ENCODE results near the gene CAVIN3.
A peak's percentile ranks its signal among the peaks of the same experiment; 100 is the strongest.

The CAVIN3 gene, protein sequence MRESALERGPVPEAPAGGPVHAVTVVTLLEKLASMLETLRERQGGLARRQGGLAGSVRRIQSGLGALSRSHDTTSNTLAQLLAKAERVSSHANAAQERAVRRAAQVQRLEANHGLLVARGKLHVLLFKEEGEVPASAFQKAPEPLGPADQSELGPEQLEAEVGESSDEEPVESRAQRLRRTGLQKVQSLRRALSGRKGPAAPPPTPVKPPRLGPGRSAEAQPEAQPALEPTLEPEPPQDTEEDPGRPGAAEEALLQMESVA

DNA sequence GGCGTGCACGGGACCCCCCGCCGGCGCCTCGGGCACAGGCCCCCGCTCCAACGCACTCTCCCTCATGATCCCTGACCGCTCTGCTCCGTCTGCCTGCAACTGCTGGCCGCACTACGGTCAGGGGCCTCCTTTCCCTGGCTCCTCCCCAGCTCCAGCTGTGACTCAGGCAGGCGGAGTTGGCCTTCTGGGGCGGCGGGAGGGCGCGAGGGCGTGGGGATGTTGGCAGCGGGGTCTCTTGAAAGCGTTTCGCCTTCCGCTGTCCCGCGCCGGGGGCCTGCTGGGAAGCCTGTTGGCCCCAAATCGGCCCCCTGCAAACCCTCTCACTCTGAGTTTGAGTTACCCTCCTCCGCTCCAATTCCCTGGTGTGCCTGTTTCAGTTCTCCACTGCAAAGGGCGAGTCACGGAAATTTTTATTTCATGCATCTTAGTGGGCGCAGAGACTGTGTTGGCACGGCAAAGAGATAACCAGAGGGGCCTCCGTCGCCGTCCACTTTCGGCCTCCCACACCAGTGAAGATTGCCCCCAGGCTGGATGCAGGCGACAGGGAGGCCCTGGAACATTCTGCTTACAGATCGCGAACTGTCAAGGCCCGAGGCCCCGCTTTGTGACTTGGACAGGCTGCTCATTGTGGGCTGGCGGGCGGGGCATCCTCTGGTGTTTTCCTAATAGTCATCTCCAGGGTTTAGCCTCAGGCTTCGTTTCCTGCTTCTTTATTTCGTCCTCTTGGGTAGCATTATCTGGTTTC lies at the start of gene CAVIN3:
TSS of gene CAVIN3 (minus strand) at position 91 of the 745 bp plus-strand sequence. CDS start at position 66, 25 bp downstream.
- DNase-seq, result peak; percentile 89

DNA sequence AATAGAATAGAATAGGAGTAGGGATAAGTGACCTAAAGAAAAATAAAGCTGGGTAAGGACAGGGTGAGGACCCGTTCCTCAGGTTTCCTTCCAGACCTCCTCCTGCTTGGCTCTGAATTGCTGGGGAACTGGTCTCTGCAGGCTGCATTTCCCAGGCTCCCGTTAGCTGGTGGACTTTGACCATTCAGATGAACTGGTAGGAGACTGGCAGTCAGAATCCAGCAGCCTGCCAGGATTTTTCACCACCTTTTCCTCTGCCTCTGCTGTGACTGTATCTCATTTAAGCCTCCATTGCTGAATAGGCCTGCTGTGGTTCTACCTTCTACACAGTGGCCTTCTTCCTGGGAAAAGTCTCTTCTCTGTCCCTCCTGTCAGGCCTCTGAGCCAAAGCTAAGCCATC lies 45.4 kb upstream of the CAVIN3 start:
- DNase-seq, result no peak

DNA sequence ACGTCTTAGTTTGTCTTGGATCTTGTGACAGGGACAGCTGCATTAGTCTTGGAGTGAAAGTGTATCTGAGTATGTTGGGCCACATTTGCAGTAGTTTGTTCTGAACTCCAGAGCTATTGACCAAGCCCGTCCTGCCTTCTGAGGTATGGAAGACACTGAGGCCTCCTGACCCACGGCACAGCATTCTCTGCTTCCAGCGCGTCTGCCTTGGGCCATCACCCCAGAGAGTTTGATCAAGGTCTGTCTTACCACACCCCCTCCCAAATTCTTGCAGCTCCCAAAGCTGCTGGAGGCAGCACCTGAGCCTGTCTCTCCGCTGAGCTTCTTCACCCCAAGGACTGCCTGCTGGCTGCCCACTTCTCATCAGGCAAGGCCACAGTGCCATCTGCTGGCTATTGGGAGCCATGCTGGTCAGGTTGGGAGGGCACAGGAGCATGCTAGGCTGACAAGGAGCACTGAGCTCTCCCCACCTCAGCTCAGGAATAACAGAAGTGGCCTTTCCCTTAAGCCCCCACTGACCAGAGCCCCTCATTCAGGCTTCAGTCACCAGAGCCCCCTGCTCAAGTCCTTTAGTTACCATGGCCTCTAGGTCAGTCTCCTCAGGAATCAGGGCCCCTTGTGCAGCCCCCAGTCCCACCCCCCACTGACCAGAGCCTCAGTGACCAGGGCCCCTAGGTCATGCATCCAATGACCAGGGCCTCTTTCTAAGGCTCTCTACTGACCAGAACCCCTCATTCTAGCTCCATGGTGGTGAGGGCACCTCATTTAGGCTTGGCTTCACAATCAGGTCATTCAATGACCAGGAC lies 42.8 kb upstream of the CAVIN3 start:
- peak; percentile 84 for DNase-seq

DNA sequence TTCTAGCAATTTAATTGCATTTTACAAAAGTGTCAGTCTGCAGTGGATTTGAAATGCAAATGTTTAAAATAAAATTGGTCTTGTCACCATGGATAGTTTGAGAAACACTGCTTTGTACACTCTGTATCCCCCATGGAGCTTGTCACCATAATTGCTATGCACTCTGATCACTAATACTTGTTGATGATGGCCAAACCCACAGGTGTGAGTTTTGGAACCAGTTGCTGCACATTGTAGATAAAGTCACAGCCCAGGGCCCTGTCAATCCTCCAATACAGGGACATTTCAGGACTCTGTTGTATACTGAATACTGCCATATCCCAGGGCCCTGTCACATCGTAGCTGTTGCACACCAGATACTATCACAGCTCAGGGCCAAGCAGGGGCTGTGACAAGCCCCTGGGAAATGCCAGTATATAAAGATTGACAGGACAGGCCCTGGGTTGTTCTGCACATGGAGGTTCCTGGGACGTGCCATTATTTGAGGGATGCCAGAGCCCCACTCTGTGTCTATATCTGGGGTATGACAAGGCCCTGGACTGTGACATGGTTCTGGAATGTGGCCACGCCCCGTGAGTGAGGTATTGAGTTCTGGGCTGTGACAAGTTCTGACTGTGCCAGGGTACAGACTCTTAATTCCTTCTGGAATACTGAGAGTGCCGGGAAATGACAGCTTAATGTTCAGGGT lies 42.0 kb upstream of the CAVIN3 start:
- no peak for DNase-seq

DNA sequence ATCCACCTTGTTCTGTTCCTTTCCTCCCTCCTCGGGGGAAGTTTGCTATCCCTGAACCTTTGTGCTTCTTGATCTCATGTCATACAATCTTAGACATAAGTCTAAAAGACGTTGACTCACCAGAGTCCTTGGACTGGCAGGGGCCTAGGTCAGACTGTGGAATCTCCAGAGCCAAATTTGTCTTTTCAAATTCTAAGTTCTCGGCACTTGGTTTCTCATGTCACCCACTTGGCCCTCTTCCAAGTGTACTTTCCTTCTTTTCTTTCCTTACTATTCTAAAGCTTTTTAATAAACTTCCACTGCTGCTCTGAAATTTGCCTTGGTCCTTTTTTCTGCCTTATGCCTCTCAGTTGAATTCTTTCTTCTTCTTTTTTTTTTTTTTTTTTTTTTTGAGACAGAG lies 39.9 kb upstream of the CAVIN3 start:
- DNase-seq, result no peak

DNA sequence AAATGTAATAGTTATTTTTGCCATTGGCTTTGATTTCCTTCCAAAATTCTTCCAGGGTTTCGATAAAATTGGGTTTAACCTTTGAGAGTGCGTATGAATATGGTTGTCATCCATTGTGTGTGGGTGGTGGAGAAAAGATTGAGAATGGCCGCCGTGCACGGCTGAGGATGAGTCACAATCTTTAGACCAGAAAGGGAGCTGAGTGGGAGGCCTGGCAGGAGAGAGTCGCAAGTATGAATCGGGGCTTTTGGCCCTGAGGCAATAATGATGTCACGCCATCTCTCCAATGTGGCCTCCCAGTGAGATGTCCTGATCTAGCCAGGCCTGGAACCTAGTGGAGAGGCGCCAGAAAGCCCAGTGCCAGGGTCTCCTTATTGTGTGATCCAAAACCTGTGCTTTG lies 36.9 kb upstream of the CAVIN3 start:
- DNase-seq, result peak; percentile 71

DNA sequence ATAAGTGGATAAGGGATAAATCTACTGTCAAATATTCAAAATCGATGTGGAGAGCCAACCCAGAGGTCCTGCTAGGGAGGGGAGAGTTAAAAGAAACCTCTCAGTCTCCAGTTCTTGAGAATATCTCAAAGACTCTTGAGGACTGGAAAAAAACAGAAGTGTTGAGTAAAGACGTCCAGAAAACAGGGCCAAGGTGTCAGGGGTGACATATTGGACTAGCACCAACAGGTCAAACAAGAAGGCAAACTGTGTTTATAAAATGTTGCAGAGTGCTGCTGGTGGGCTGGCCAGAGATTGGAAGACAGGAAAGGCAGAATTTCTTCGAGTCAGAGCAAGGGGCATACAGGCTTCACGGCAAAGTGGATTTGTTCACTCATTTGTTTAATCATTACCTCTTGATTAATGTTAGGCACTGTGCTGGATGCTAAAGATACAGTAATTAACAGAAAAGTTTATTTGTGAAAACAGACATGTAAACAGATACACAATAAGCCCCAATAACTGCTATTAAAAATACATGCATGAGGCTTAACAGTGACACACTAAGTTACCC lies 36.3 kb upstream of the CAVIN3 start:
- no peak for DNase-seq

DNA sequence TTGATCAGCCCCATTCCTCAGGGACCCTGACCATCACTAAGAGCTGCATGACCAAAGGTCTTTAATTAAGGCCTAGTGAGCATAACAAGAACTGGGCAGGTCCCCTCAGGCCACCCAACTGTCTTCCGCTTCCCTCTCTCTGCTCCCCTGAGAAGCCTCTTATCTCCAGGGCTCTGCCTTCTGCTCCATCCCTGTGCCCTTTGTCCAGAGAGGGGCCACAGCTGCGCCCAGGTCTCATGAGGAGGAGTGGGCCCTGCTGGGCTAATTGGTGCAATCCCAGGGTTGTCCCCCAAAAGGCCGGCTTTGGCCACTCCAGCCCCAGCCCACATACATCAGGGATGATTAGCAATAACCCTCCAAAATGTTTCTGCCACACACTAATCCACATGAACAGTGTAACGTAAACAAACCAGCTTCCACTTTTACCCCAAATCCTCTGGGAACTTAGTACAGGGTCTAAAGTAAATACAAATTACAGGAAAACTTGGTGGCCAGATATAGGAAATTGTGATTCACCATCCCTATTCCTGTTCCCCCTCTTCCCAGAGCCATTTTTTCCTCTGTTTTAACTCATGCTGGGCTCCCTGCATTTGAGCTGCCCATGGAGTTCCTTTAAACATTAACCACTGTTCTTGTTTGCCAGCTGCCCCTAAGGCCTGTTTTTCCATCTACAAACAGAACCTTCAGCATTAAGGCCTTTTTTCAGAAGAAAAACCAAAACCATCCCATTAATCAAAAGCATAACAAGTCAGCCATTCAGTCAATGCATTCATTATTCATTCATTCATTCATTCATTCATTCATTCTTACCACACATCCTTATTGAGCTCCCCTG lies 34.6 kb upstream of the CAVIN3 start:
- DNase-seq, result no peak

DNA sequence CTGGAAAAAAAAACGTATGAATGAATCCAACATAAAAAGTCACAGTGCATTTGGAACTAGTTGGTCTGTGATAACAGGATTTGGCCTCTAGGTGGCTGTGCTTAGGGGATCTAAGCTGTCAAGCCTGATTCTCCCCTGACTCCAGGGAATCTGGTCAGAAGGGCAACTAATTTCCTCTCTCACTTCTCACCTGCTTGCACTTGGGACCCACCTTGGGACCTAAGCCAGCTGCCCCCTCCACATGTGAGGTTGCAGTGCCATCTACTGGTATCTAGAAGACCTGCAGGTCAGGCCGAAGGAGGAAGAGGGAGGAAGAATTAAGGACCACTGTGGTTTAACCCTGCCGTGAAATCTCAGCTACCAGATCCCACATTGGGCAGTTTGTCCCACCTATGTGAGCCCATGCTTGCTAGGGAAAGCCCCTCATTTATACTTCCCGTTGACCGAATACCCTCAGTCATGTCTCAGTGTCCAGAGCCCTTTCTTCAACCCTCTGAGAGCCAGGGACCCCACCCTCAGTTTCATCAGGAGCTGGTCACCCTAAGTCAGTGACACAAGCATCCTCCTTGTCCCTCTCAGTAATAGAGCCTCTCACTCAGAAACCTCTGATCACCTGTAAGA lies 33.2 kb upstream of the CAVIN3 start:
- peak; percentile 78 for DNase-seq

DNA sequence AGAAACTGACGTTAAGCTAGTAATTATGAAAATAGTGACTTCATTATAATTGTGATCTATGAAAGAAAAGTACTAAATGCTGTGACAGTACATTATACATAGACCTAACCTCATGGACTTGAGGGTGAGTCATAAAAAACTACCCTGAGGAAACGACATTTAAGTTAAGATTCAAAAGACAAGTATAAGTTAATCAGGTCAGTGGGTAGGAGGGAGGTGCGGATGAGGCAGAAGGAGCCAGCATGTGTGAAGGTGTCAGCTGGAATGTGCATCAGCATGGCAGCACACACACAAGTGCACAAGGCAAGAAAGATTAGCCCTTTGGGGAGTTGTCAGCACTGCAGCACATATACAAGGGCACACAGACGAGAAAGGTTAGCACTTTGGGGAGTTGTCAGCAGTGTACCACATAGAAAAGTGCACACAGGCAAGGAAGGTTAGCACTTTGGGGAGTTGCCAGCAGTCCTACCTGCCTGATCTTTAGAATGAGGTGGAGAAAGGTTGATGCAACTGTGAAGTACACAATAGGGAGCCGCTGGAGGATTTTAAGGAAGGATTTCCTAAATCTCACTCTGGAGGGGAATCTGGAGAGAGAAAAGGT lies 31.6 kb upstream of the CAVIN3 start:
- DNase-seq, result peak; percentile 55

DNA sequence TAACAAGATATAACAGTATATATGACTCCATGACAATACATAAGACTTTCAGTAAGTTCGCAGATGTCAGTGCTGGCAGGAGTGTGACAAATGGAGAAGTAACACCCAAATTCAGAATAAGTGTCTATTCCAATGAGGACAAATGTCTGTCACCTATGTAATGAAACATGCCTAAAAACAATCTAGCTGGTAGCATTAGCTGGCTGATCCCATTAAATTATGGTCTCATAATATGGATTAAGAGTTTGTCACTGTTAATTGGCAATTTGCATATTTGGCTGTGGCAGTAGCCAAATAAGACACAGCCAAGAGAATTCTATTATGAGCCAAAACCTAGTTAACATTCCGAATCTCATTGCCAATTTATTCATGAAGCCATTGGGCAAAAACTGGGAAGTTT lies 30.2 kb upstream of the CAVIN3 start:
- DNase-seq, result no peak

DNA sequence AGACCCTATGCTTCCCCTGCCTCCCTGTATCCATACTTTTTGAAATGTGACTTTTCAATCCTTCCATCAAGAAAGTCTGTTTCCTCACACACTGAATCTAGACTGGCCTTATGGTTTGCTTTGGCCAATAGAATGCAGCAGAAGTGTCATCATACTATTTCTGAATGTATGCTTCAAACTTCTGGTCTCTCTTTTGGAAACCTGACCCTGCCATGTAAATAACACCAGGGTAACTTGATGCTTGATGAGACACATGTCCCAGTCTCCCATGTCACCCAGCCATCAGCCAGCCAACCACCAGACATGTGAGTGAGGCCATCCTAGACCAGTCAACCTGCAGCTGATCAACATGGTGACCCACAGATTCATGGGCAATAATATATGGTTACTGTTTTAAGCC lies 29.7 kb upstream of the CAVIN3 start:
- DNase-seq, result no peak

DNA sequence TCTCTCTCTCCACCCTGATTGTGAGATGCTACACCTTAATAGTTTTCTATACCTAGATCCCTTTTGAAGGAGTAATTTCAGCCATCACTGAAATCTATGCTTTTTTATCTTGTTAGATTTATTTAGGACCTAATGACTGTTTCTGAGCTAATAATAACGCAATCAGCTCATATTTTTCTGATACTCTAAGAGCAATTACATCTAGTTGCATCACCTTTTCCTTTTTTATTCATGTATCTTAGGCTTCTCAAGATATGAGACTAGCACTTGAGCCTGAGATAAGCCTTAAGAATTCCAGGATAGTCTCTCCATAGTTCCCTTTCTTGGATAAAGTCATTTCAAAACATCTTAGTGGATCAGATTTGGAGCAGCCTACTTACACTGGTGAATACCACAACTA lies 25.1 kb upstream of the CAVIN3 start:
- no peak for DNase-seq

DNA sequence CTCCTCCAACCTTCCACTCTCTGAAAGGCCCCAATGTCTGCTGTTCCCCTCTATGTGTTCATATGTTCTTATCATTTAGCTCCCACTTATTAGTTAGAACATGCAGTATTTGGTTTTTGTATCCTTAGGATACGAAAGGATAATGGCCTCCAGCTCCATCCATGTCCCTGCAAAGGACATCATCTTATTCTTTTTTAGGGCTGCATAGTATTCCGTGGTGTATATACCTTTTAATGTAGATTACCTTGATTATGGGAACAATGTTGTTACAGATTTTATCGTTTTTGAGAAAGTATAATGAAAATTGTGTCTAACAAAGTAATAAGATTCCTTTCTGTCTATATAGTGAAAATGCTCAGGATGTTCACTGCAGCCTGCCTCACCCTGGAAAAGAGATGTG lies 16.0 kb upstream of the CAVIN3 start:
- no peak for DNase-seq

DNA sequence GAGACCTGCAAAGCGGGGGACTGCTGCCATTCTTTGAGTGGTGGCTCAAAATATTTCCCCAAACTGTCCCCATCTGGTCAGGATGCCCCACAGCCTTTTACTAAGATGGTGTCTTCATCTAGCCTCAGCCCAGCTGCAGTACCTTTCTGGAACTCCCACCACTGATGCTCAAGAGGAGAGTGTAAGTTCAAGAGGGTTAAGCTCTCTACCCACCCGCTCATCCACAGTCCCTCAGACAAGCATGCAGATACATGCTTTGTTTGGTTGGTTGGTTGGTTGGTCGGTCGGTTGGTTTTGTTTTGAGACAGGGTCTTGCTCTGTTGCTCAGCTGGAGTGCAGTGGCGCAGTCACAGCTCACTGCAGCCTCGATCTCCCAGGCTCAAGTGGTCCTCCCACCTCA lies 14.5 kb upstream of the CAVIN3 start:
- DNase-seq, result no peak

DNA sequence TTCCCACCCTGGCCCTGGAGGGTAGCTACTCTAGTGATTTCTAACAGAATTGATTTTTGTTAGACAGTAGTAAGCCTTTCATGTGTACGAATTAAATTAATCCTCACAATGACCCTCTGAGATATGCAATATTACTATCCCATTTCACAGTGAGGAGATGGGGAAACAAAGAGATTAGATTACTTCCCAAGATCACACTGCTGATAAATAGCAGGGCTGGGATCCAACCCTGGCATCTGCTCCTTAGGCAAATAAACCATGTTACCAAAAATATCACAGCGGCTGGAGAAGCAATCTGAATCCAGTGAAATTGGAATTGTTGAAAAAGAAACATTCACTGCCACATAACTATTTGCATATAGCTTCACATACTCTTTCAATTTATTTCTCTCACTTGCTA lies 12.8 kb upstream of the CAVIN3 start:
- DNase-seq, result no peak

DNA sequence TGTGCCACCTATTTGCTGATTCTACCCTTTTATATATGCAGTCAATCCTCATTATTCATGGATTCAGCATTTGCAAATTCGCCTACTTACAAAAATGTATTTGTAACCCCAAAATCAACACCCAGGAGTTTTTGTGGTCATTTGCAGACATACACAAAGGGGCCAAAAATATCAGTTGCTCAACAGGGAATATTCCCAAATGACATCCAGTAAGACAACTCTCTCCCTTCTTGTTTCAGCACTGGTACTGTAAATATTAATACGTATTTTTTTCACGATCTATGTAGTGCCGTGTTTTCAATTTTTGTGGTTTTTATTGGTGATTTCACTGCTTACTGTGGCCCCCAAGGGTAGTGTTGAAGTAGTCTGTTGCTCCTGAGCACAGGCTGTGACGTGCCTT lies 11.8 kb upstream of the CAVIN3 start:
- no peak for DNase-seq

DNA sequence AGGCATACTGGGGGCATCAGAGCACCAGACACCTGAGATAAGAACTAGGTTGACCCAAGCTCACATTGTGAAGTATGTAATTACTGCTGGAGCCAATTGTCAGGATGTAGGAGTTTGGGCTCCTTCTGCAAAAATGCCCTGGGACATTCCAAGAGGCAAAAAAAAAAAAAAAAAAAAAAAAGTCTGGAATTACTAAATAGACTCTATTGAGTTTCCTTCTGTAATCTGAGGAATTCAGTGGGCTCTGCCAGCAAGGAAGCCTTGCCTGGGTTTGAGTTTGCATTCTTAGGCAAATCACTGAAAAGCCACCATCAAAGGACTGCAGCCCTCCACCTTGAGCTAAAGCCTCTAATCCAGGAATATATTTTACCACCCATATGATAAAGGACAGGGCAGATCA lies 8.0 kb upstream of the CAVIN3 start:
- DNase-seq, result no peak

DNA sequence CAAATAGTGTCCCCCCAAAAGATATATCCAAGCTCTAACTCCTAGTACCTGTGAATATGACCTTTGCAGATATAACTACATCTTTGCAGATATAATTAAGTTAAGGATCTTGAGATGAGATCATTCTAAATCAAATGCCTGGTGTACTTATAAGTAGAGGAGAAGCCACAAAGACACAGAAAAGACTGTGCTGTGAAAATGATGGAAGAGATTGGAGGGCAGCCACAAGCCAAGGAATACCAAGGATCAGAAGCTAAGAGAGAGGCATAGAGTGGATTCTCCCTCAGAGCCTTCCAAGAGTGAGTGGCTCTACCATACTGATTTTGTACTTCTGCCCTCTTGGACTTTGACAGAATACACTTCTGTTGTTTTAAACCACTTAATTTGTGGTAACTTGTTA lies 7.5 kb upstream of the CAVIN3 start:
- DNase-seq, result no peak

DNA sequence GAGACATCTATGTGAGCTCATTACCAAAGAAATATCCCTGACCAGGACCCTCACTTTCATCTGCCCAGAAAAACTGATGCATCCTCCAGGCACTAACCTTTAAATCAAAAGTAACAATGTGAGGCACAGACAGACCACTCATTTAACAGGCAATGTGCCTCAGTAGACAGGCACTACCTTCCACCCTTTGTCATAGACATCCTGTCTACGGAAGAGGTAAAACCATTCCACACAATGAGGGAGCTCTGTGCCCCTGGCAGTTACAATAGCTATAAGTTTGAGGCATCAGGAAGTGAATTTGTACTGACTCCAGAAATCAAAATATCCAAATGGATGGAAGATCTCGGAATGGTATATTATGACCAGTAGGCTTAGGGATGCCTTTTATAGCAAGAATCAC lies 6.7 kb upstream of the CAVIN3 start:
- DNase-seq, result no peak

DNA sequence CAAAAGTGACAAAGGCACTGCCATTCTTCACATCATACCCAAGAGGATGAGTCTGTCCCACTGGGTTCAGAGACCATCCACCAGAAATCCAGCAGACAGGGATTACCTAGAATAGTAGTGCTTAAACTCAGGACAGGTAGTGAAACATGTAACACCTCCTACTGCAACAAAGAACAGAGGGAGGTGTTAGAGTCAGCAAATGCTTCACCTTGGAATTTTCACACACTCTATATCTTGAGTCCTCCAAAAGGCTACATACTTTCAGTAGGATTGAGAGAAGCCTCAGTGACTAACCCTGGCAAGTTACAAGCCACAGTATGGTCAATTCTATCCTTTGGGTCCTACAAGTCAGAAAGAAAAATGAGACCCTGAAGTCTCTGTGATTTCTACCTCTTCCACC lies 6.0 kb upstream of the CAVIN3 start:
- no peak for DNase-seq

Measured in stimulated activated CD8-positive, alpha-beta memory T cell treated with anti-CD3 and anti-CD28 coated beads, Interleukin-4, amount 100 ng/mL, for 48 hours (primary cell).